DOHH2 (cell line): ENCODE results near the gene PF4V1.

Experiments used
- H3F3A ChIP-seq: fragments of 200-600 bp; sonication (generic), shearing (Covaris generic); 2 replicates; pipeline ENCODE4 v1.6.0; 2016; ENCODE audit warnings: antibody characterized with exemption, mild to moderate bottlenecking; ENCODE audit not compliant: control insufficient read depth, insufficient read depth
- H3K27ac ChIP-seq: fragments of 200-600 bp; sonication (generic); 2 replicates; pipeline ENCODE4 v1.5.1; 2014; ENCODE audit warnings: low read depth, mild to moderate bottlenecking, low read length, moderate library complexity
- H3K27me3 ChIP-seq: fragments of 200-600 bp; sonication (generic); 2 replicates; pipeline ENCODE4 v1.6.1; 2014; ENCODE audit warnings: mild to moderate bottlenecking, low read length, mixed read lengths; ENCODE audit not compliant: control insufficient read depth
- H3K36me3 ChIP-seq: fragments of 200-600 bp; sonication (generic); 2 replicates; pipeline ENCODE4 v1.6.1; 2014; ENCODE audit warnings: mild to moderate bottlenecking, low read length, moderate library complexity, mixed read lengths; ENCODE audit not compliant: control insufficient read depth
- H3K4me1 ChIP-seq: fragments of 200-600 bp; sonication (generic); 2 replicates; pipeline ENCODE4 v1.6.1; 2014; ENCODE audit warnings: mild to moderate bottlenecking, low read length, mixed read lengths; ENCODE audit not compliant: control insufficient read depth
- H3K4me2 ChIP-seq: fragments of 200-600 bp; sonication (generic); 2 replicates; pipeline ENCODE4 v1.6.0; 2014; ENCODE audit warnings: mild to moderate bottlenecking, low read length, moderate library complexity
- H3K4me3 ChIP-seq: fragments of 200-600 bp; sonication (generic); 2 replicates; pipeline ENCODE4 v1.5.1; 2014; ENCODE audit warnings: mild to moderate bottlenecking, low read length, mixed read lengths
- H3K79me2 ChIP-seq: fragments of 200-600 bp; sonication (generic); 2 replicates; pipeline ENCODE4 v1.6.1; 2014; ENCODE audit warnings: mild to moderate bottlenecking, low read length, mixed read lengths; ENCODE audit not compliant: control insufficient read depth
- H3K9me2 ChIP-seq: fragments of 200-600 bp; sonication (generic); replicated peaks from 2 replicates; pipeline ENCODE4 v1.6.1; 2014; ENCODE audit warnings: mild to moderate bottlenecking, low read length, mixed read lengths; ENCODE audit not compliant: control insufficient read depth
- H3K9me3 ChIP-seq: fragments of 200-600 bp; sonication (generic); 2 replicates; pipeline ENCODE4 v1.6.1; 2014; ENCODE audit warnings: antibody characterized with exemption, low read length, mixed read lengths; ENCODE audit not compliant: control insufficient read depth, insufficient read depth
- H4K20me1 ChIP-seq: fragments of 200-600 bp; sonication (generic); 2 replicates; pipeline ENCODE4 v1.6.0; 2014; ENCODE audit warnings: low read depth, mild to moderate bottlenecking, antibody characterized with exemption, low read length, moderate library complexity; ENCODE audit not compliant: control insufficient read depth, insufficient read depth
- CTCF ChIP-seq: fragments of 200-600 bp; sonication (generic); IDR thresholded peaks from one replicate; pipeline ENCODE4 v1.5.1; 2014; ENCODE audit warnings: antibody characterized with exemption, mild to moderate bottlenecking, low read depth, low read length; ENCODE audit not compliant: poor library complexity, severe bottlenecking
- EZH2phosphoT487 ChIP-seq: fragments of 200-600 bp; sonication (generic); IDR thresholded peaks from 2 replicates; pipeline ENCODE4 v1.6.1; 2017; ENCODE audit warnings: borderline replicate concordance, mild to moderate bottlenecking, antibody characterized with exemption, low read length, moderate library complexity, mixed read lengths

The PF4V1 gene

GRCh38 chr4:73822389-73822788, 30.7 kb upstream of the PF4V1 start:
- TF ChIP-seq CTCF (no peak), EZH2phosphoT487 (no peak)
- no peak overlapping the region for H3K27ac ChIP-seq

GRCh38 chr4:73822812-73823504, 30.1 kb upstream of the PF4V1 start:
- TF ChIP-seq CTCF (no peak), EZH2phosphoT487 (no peak)
- H3K9me3 ChIP-seq = no peaks in the 10 kb centered on the region
- no peak overlapping the region for H3K4me3 ChIP-seq
- H4K20me1 ChIP-seq = no peaks in the 10 kb centered on the region
- H3F3A ChIP-seq = no peaks in the 10 kb centered on the region
- H3K9me2 ChIP-seq = no peaks in the 10 kb centered on the region
- H3K79me2 ChIP-seq = no peaks in the 10 kb centered on the region
- no peak overlapping the region for H3K27ac ChIP-seq
- H3K36me3 ChIP-seq = no peaks in the 10 kb centered on the region
- H3K4me2 ChIP-seq = no peak overlapping the region
- no peaks in the 10 kb centered on the region for H3K27me3 ChIP-seq
- H3K4me1 ChIP-seq = no peaks in the 10 kb centered on the region

More at GRCh38 chr4:73822389-73822788, 30.7 kb upstream of the PF4V1 start:
- Histone ChIP-seq H3K79me2 (no peaks in the 10 kb centered on the region), H3K4me1 (no peaks in the 10 kb centered on the region), H3K9me3 (no peaks in the 10 kb centered on the region), H3K4me2 (no peak overlapping the region), H3F3A (no peaks in the 10 kb centered on the region), H3K36me3 (no peaks in the 10 kb centered on the region), H3K27me3 (no peaks in the 10 kb centered on the region), H3K9me2 (no peaks in the 10 kb centered on the region), H4K20me1 (no peaks in the 10 kb centered on the region), H3K4me3 (no peak overlapping the region)

- Histone ChIP-seq H3K27me3 (no peaks in the 10 kb centered on the region), H3K9me3 (no peaks in the 10 kb centered on the region), H3K4me1 (no peaks in the 10 kb centered on the region), H3K36me3 (no peaks in the 10 kb centered on the region), H3F3A (no peaks in the 10 kb centered on the region), H3K27ac (no peak overlapping the region), H3K9me2 (no peaks in the 10 kb centered on the region), H3K4me3 (no peak overlapping the region), H3K4me2 (no peak overlapping the region), H3K79me2 (no peaks in the 10 kb centered on the region), H4K20me1 (no peaks in the 10 kb centered on the region)
- TF ChIP-seq CTCF = no peak
- no peak for TF ChIP-seq EZH2phosphoT487
Observed at GRCh38 chr4:73823760-73824159, 29.3 kb upstream of the PF4V1 start.
